ENCODE data around the gene CAPN8. TPM values are rescaled to one million over a fixed set of nuclear protein-coding genes. Genes with fewer than 3 reads are reported as not detected.

Gene CAPN8
- total RNA-seq, 4 donors from 2014 or later: 0.20 to 0.79 (median 0.40) TPM; not detected in 1

DNA sequence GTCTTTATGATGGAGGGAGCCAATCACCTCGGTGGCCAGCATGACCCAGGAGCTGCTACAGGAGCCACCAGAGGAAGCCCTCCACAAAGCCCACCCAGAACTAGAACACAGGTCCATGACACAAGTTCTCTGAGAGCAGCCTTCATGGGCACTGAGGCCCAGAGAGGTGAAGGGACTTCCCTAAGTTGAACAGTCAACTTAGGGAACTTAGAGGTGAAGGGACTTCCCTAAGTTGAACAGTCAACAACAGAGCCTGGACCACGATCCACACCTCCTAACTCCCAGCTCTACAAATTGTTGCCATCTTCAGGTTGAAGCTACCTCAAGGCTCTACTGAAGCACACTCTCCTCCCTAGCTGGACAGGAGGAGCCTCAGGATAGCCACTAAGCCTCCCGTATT is 139.5 kb downstream of the CAPN8 start:
- H3K4me1 ChIP-seq: no peaks in the 10 kb centered on the region
- intact Hi-C loops (cut with DNase I): no loop called here
- 79 to 88% methylated on average over 3 of the region's 3 CpGs for WGBS, 2 donors
- no peaks in the 10 kb centered on the region for H3K27me3 ChIP-seq
- H3K27ac ChIP-seq: no peak overlapping the region
- no peak for DNase-seq
- TF ChIP-seq POLR2A (IDR thresholded peaks at IDR 0.05): no peak
- TF ChIP-seq, protein P1, sequence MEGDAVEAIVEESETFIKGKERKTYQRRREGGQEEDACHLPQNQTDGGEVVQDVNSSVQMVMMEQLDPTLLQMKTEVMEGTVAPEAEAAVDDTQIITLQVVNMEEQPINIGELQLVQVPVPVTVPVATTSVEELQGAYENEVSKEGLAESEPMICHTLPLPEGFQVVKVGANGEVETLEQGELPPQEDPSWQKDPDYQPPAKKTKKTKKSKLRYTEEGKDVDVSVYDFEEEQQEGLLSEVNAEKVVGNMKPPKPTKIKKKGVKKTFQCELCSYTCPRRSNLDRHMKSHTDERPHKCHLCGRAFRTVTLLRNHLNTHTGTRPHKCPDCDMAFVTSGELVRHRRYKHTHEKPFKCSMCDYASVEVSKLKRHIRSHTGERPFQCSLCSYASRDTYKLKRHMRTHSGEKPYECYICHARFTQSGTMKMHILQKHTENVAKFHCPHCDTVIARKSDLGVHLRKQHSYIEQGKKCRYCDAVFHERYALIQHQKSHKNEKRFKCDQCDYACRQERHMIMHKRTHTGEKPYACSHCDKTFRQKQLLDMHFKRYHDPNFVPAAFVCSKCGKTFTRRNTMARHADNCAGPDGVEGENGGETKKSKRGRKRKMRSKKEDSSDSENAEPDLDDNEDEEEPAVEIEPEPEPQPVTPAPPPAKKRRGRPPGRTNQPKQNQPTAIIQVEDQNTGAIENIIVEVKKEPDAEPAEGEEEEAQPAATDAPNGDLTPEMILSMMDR (IDR thresholded peaks at IDR 0.05): no peak
- no peaks in the 10 kb centered on the region for H3K36me3 ChIP-seq
- no peaks in the 10 kb centered on the region for H3K9me3 ChIP-seq
- no peak overlapping the region for H3K4me3 ChIP-seq (replicated peaks in 1 of 3)

DNA sequence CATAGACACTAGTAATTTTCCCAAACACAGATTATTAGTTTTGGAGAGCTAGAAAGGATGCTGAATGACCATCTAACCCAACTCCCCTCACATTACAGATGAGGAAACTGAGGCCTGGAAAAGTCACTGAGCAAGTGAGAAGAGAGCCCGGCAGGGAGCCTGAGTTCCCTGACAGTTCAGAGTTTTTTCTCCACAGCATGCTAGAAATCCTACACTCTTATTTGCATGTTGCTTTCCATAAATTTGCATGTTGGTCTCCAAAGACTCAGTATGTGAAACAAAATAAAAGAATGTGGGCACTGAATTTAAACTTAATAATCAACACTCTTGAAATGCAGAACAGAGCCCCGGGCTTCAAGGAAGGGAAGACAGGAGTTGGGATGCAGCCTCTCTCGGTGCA is 140.0 kb downstream of the CAPN8 start:
- Histone ChIP-seq H3K27me3 (no peaks in the 10 kb centered on the region), H3K9me3 (no peaks in the 10 kb centered on the region), H3K27ac (no peak overlapping the region), H3K36me3 (no peaks in the 10 kb centered on the region), H3K4me3 (replicated peaks in 1 of 3) (no peak overlapping the region), H3K4me1 (no peaks in the 10 kb centered on the region)
- no peak for DNase-seq
- intact Hi-C loops (cut with DNase I): no loop called here
- no peak for TF ChIP-seq POLR2A (IDR thresholded peaks at IDR 0.05)
- TF ChIP-seq, protein P1 (IDR thresholded peaks at IDR 0.05): no peak
- WGBS, 2 donors: 73 to 81% methylated on average over 3 of the region's 3 CpGs

DNA sequence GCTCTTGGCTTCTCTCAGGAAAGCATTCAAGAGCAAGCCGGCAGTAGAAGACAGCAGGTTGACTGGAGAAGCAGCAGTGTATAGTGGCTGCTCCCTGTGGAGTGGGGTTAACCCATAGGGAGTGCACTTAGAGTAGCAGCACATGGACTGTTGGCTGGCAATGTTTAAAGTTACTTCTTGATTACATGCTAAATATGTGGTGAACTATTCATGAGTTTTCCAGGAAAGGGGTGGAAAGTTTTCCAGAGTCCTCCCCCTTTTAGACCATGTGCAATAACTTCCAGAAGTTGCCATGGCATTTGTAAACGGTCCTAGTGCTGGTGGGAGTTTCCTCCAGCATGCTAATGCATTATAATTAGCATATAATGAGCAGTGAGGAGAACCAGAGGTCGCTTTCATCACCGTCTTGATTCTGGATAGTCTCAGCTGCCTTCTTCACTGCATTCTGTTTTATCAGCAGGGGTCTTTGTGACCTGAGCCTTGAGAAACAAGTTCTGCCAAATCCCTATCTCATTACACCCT is 140.5 kb downstream of the CAPN8 start:
- TF ChIP-seq, protein P1 (IDR thresholded peaks at IDR 0.05): no peak
- TF ChIP-seq POLR2A (IDR thresholded peaks at IDR 0.05): no peak
- no peaks in the 10 kb centered on the region for H3K4me1 ChIP-seq
- intact Hi-C loops (cut with DNase I): no loop called here
- DNase-seq: no peak
- no peak overlapping the region for H3K4me3 ChIP-seq (replicated peaks in 1 of 3)
- no peaks in the 10 kb centered on the region for H3K27me3 ChIP-seq
- H3K36me3 ChIP-seq: no peaks in the 10 kb centered on the region
- no peaks in the 10 kb centered on the region for H3K9me3 ChIP-seq
- no peak overlapping the region for H3K27ac ChIP-seq
- WGBS, 2 donors: 73 to 78% methylated on average over 4 of the region's 4 CpGs

DNA sequence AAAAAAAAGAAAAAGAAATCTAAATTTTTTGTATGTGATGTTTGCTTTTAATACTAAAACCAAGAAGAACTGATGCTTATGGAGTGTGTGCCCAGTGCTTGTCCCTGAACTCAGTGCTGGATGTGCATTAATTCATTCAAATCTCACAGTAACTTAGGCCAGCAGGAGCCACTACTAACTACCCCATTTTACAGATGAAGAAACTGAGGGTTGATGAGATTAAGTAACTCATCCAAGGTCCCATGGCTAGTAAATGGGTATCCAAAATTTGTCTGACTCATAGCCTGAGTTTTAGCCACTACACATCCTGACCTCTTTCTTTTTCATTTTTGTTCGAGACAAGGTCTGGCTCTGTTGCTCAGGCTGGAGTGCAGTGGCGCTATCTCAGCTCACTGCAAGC is 144.4 kb downstream of the CAPN8 start:
- Histone ChIP-seq H3K9me3 (no peaks in the 10 kb centered on the region), H3K4me3 (replicated peaks in 1 of 3) (no peak overlapping the region), H3K4me1 (no peaks in the 10 kb centered on the region), H3K27ac (no peak overlapping the region), H3K27me3 (no peaks in the 10 kb centered on the region), H3K36me3 (no peaks in the 10 kb centered on the region)
- intact Hi-C loops (cut with DNase I): no loop called here
- 97 to 98% methylated on average over 2 of the region's 2 CpGs for WGBS, 2 donors
- TF ChIP-seq, protein P1 (IDR thresholded peaks at IDR 0.05): no peak
- TF ChIP-seq POLR2A (IDR thresholded peaks at IDR 0.05): no peak
- no peak for DNase-seq

DNA sequence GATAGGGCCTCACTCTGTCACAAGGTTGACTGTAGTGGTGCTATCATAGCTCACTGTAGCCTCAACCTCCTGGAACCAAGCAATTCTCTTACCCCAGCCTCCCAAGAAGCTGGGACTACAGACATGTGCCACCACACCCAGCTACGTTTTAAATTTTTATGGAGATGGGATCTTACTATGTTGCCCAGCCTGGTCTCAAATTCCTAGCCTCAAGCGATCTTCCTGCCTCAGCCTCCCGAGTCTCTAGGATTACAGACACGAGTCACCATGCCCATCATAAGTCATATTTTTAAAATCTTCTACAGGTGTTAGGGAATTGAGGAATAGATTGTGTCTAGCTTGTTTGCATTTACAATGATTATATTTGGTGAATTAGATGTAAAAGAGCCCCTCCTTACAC is 145.3 kb downstream of the CAPN8 start:
- Histone ChIP-seq H3K4me1 (no peaks in the 10 kb centered on the region), H3K4me3 (replicated peaks in 1 of 3) (no peak overlapping the region), H3K9me3 (no peaks in the 10 kb centered on the region), H3K27ac (no peak overlapping the region), H3K27me3 (no peaks in the 10 kb centered on the region), H3K36me3 (no peaks in the 10 kb centered on the region)
- DNase-seq: no peak
- 90 to 94% methylated on average over 4 of the region's 4 CpGs for WGBS, 2 donors
- intact Hi-C loops (cut with DNase I): no loop called here
- TF ChIP-seq, protein P1 (IDR thresholded peaks at IDR 0.05): no peak
- no peak for TF ChIP-seq POLR2A (IDR thresholded peaks at IDR 0.05)

Measured in thyroid gland (tissue), 4 donors.